ENCODE results near the gene PDZD2.

DNA sequence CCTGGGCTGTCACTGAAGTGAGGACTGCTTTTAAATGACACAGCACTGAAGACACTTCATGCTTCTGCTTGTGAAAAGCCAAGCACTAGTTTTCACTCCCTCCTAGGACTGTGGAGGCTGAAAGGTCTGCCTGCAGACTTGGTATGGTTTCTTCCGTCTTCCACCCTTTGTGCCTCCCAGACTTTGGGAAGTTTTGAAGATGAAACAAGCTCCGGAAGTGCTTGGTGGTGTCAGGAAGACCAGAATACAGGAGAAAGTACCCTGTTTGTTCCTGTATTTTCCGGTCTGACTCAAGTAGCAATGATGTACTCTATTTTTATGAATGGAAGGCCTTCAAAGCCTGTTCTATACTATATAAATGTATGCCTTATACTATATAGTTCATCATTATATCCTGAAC, 222.7 kb downstream of the PDZD2 start:
- TF ChIP-seq POLR2A (IDR thresholded peaks at IDR 0.05; ENCODE audit: low read depth, low read length) = no peak
- TF ChIP-seq, protein P1, sequence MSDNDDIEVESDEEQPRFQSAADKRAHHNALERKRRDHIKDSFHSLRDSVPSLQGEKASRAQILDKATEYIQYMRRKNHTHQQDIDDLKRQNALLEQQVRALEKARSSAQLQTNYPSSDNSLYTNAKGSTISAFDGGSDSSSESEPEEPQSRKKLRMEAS (IDR thresholded peaks at IDR 0.05; ENCODE audit: insufficient read depth, insufficient read length) = no peak

All from endothelial cell of umbilical vein (primary cell).